ENCODE measurements around the gene ALCAM.

GRCh38 chr3:105347625-105348302 lies 18.9 kb upstream of the ALCAM start:
- TF ChIP-seq CTCF (conservative IDR thresholded peaks at IDR 0.05 in 1 of 2, IDR thresholded peaks at IDR 0.05 in 1 of 2; ENCODE audit: low read depth in 1 of 2, low read length in 2 of 2), result no peak
- TF ChIP-seq EZH2 (IDR thresholded peaks at IDR 0.05; ENCODE audit: low read length, missing control alignments), result no peak
